ENCODE measurements around the gene PATJ. TPM values are rescaled to one million over a fixed set of nuclear protein-coding genes. Genes with fewer than 3 reads are reported as not detected.

PATJ gene
- total RNA-seq, 4 donors from 2014 or later: 10.6 to 44.8 (median 26.1) TPM

GRCh38 chr1:61980561-61980960, 238.3 kb downstream of the PATJ start:
- H3K4me3 ChIP-seq: no peak overlapping the region
- no peak for TF ChIP-seq POLR2A (IDR thresholded peaks at IDR 0.05)
- TF ChIP-seq, protein P1, sequence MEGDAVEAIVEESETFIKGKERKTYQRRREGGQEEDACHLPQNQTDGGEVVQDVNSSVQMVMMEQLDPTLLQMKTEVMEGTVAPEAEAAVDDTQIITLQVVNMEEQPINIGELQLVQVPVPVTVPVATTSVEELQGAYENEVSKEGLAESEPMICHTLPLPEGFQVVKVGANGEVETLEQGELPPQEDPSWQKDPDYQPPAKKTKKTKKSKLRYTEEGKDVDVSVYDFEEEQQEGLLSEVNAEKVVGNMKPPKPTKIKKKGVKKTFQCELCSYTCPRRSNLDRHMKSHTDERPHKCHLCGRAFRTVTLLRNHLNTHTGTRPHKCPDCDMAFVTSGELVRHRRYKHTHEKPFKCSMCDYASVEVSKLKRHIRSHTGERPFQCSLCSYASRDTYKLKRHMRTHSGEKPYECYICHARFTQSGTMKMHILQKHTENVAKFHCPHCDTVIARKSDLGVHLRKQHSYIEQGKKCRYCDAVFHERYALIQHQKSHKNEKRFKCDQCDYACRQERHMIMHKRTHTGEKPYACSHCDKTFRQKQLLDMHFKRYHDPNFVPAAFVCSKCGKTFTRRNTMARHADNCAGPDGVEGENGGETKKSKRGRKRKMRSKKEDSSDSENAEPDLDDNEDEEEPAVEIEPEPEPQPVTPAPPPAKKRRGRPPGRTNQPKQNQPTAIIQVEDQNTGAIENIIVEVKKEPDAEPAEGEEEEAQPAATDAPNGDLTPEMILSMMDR (IDR thresholded peaks at IDR 0.05): no peak
- H3K4me1 ChIP-seq: no peaks in the 10 kb centered on the region
- H3K36me3 ChIP-seq: no peaks in the 10 kb centered on the region
- H3K27ac ChIP-seq: no peak overlapping the region
- H3K27me3 ChIP-seq: no peaks in the 10 kb centered on the region
- no peaks in the 10 kb centered on the region for H3K9me3 ChIP-seq
- no peak for DNase-seq
- intact Hi-C loops (cut with DNase I; ENCODE audit: low total_unique reads): no loop called here

GRCh38 chr1:61981870-61982660, 239.8 kb downstream of the PATJ start:
- no peak for DNase-seq
- Histone ChIP-seq H3K4me1 (no peaks in the 10 kb centered on the region), H3K9me3 (no peaks in the 10 kb centered on the region), H3K36me3 (no peaks in the 10 kb centered on the region), H3K27ac (no peak overlapping the region), H3K27me3 (no peaks in the 10 kb centered on the region), H3K4me3 (no peak overlapping the region)
- TF ChIP-seq POLR2A (IDR thresholded peaks at IDR 0.05): no peak
- TF ChIP-seq, protein P1 (IDR thresholded peaks at IDR 0.05): no peak
- intact Hi-C loops (cut with DNase I; ENCODE audit: low total_unique reads): no loop called here

- Histone ChIP-seq H3K27me3 (no peaks in the 10 kb centered on the region), H3K9me3 (no peaks in the 10 kb centered on the region), H3K4me3 (no peak overlapping the region), H3K27ac (no peak overlapping the region), H3K36me3 (no peaks in the 10 kb centered on the region), H3K4me1 (no peaks in the 10 kb centered on the region)
- intact Hi-C loops (cut with DNase I; ENCODE audit: low total_unique reads): no loop called here
- TF ChIP-seq, protein P1 (IDR thresholded peaks at IDR 0.05): no peak
- TF ChIP-seq POLR2A (IDR thresholded peaks at IDR 0.05): no peak
- no peak for DNase-seq
Measured at GRCh38 chr1:61983236-61983635, 241.0 kb downstream of the PATJ start.

DNA sequence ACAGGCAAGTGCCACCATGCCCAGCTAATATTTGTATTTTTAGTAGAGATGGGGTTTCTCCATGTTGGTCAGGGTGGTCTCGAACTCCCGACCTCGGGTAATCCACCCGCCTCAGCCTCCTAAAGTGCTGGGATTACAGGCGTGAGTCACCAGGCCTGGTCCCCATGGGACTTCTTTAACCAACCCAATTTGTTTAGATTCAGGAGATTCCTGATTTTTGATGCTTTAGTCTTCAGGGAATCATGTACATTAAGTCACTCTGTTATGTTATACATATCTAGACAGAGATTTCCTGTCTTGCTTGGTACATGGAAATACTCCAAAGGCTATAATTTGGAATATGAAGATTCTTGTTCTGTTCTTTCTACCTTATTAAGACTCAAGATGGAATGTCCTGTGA, 250.0 kb downstream of the PATJ start:
- Histone ChIP-seq H3K27ac (no peak overlapping the region), H3K4me1 (no peaks in the 10 kb centered on the region), H3K27me3 (no peaks in the 10 kb centered on the region), H3K9me3 (no peaks in the 10 kb centered on the region), H3K4me3 (no peak overlapping the region), H3K36me3 (no peaks in the 10 kb centered on the region)
- TF ChIP-seq, protein P1 (IDR thresholded peaks at IDR 0.05): no peak
- TF ChIP-seq POLR2A (IDR thresholded peaks at IDR 0.05): no peak
- DNase-seq: no peak
- intact Hi-C loops (cut with DNase I; ENCODE audit: low total_unique reads): no loop called here

- no peaks in the 10 kb centered on the region for H3K36me3 ChIP-seq
- no peaks in the 10 kb centered on the region for H3K9me3 ChIP-seq
- H3K27ac ChIP-seq: no peak overlapping the region
- no peak for DNase-seq
- intact Hi-C loops (cut with DNase I; ENCODE audit: low total_unique reads): no loop called here
- TF ChIP-seq, protein P1 (IDR thresholded peaks at IDR 0.05): no peak
- TF ChIP-seq POLR2A (IDR thresholded peaks at IDR 0.05): no peak
- no peak overlapping the region for H3K4me3 ChIP-seq
- no peaks in the 10 kb centered on the region for H3K4me1 ChIP-seq
- no peaks in the 10 kb centered on the region for H3K27me3 ChIP-seq
Measured at GRCh38 chr1:61993331-61993961, 251.2 kb downstream of the PATJ start.
